Measurements from ENCODE around the gene NDFIP1.

NDFIP1 gene

GRCh38 chr5:142199388-142199787 lies 90.8 kb downstream of the NDFIP1 start:
- Mint-ChIP-seq H3K9me3 (no peaks in the 10 kb centered on the region), H3K4me1 (no peaks in the 10 kb centered on the region), H3K36me3 (no peaks in the 10 kb centered on the region), H3K27me3 (no peaks in the 10 kb centered on the region), H3K27ac (no peak overlapping the region), H3K4me3 (no peak overlapping the region)

GRCh38 chr5:142200387-142200786 lies 91.8 kb downstream of the NDFIP1 start:
- Mint-ChIP-seq H3K4me3 (no peak overlapping the region), H3K27ac (no peak overlapping the region), H3K36me3 (no peaks in the 10 kb centered on the region), H3K4me1 (no peaks in the 10 kb centered on the region), H3K27me3 (no peaks in the 10 kb centered on the region), H3K9me3 (no peaks in the 10 kb centered on the region)

- Mint-ChIP-seq H3K9me3 (no peaks in the 10 kb centered on the region), H3K27me3 (no peaks in the 10 kb centered on the region), H3K4me1 (no peaks in the 10 kb centered on the region), H3K27ac (no peak overlapping the region), H3K36me3 (no peaks in the 10 kb centered on the region), H3K4me3 (no peak overlapping the region)
These were observed 92.9 kb downstream of the NDFIP1 start for GRCh38 chr5:142201471-142201887.

- Mint-ChIP-seq H3K27ac (no peak overlapping the region), H3K36me3 (no peaks in the 10 kb centered on the region), H3K4me1 (no peaks in the 10 kb centered on the region), H3K27me3 (no peaks in the 10 kb centered on the region), H3K4me3 (no peak overlapping the region), H3K9me3 (no peaks in the 10 kb centered on the region)
These were observed 93.7 kb downstream of the NDFIP1 start for GRCh38 chr5:142202282-142202681.
